Measurements from ENCODE around the gene BCKDHB.

DNA sequence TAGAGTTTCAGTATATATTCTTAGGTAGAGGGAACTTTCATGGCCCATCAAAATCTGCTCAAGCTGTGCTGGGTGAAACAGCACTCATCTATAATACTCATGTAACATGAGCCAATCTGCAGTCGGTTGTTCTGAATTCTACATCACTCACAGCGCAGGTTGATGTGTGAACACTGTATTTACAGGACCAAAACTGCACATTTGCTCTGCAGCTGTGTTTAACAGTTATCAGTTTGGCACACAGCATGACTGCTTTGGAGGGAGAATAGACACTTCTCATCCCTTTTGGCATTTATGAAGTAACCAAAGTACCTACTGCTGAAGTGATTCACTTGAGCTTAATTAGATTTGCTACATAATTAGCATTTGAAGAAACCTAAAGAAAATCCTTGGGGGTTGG lies 225.1 kb downstream of the BCKDHB start:
- TF ChIP-seq, protein P1, sequence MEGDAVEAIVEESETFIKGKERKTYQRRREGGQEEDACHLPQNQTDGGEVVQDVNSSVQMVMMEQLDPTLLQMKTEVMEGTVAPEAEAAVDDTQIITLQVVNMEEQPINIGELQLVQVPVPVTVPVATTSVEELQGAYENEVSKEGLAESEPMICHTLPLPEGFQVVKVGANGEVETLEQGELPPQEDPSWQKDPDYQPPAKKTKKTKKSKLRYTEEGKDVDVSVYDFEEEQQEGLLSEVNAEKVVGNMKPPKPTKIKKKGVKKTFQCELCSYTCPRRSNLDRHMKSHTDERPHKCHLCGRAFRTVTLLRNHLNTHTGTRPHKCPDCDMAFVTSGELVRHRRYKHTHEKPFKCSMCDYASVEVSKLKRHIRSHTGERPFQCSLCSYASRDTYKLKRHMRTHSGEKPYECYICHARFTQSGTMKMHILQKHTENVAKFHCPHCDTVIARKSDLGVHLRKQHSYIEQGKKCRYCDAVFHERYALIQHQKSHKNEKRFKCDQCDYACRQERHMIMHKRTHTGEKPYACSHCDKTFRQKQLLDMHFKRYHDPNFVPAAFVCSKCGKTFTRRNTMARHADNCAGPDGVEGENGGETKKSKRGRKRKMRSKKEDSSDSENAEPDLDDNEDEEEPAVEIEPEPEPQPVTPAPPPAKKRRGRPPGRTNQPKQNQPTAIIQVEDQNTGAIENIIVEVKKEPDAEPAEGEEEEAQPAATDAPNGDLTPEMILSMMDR (conservative IDR thresholded peaks at IDR 0.05), result no peak
- no peak for TF ChIP-seq ZFX (IDR thresholded peaks at IDR 0.05)
